Keratinocyte (primary cell): ENCODE results near the gene TRIM52. TPM values are rescaled to one million over a fixed set of nuclear protein-coding genes. Genes with fewer than 3 reads are reported as not detected.

Experiments
- DNase-seq: peaks from one replicate; pipeline ENCODE4 v3.0.0-alpha.2; 2011; ENCODE audit warnings: low read depth, missing footprints, low spot score
- FAIRE-seq: peaks from 2 replicates; lab custom pipeline; 2011; peaks lifted over from hg19 to GRCh38; lab: Jason Lieb, UNC
- H2AFZ ChIP-seq: 2 replicates; pipeline ENCODE4 v1.6.0; 2012; ENCODE audit warnings: low read length, control low read depth, inconsistent platforms; ENCODE audit not compliant: control insufficient read depth
- H3K27ac ChIP-seq: 2 replicates; pipeline ENCODE4 v1.5.1; 2011; ENCODE audit warnings: low read length; ENCODE audit not compliant: control insufficient read depth, insufficient read depth
- H3K27me3 ChIP-seq: 3 replicates; pipeline ENCODE4 v1.6.0; 2011; ENCODE audit warnings: low read length; ENCODE audit not compliant: control insufficient read depth, insufficient read depth; ENCODE audit errors: extremely low read depth
- H3K36me3 ChIP-seq, 2 experiments: 2 replicates in 1 of 2; 3 replicates in 1 of 2; pipeline ENCODE4 v1.5.1; 2011; ENCODE audit warnings: low read length in 2 of 2, mild to moderate bottlenecking in 1 of 2; ENCODE audit not compliant: control insufficient read depth in 2 of 2, insufficient read depth in 2 of 2; ENCODE audit errors: extremely low read depth in 1 of 2
- H3K4me1 ChIP-seq: 3 replicates; pipeline ENCODE4 v1.5.1; 2011; ENCODE audit warnings: low read length; ENCODE audit not compliant: control insufficient read depth, insufficient read depth; ENCODE audit errors: extremely low read depth
- H3K4me2 ChIP-seq: 3 replicates; pipeline ENCODE4 v1.6.0; 2011; ENCODE audit warnings: low read depth, low read length; ENCODE audit not compliant: control insufficient read depth, insufficient read depth; ENCODE audit errors: extremely low read depth
- H3K4me3 ChIP-seq, 3 experiments: fragments of 200-600 bp in 1 of 3; sonication (generic) in 1 of 3; 2 replicates in 2 of 3; 3 replicates in 1 of 3; pipeline ENCODE4 v1.5.1; 2011 to 2016; ENCODE audit warnings: low read length in 3 of 3, mild to moderate bottlenecking in 3 of 3, control low read depth in 2 of 3, inconsistent platforms in 1 of 3, low read depth in 1 of 3, mixed read lengths in 1 of 3, mixed run types in 1 of 3, moderate library complexity in 1 of 3; ENCODE audit not compliant: control insufficient read depth in 2 of 3, insufficient read depth in 2 of 3; ENCODE audit errors: extremely low read depth in 1 of 3
- H3K79me2 ChIP-seq: 2 replicates; pipeline ENCODE4 v1.6.0; 2012; ENCODE audit warnings: low read length; ENCODE audit not compliant: control insufficient read depth, insufficient read depth
- H3K9ac ChIP-seq: 3 replicates; pipeline ENCODE4 v1.6.0; 2011; ENCODE audit warnings: low read length; ENCODE audit not compliant: control insufficient read depth, insufficient read depth; ENCODE audit errors: extremely low read depth
- H3K9me1 ChIP-seq: 3 replicates; pipeline ENCODE4 v1.6.0; 2011; ENCODE audit warnings: low read length; ENCODE audit not compliant: control insufficient read depth, insufficient read depth; ENCODE audit errors: extremely low read depth
- H3K9me3 ChIP-seq: 2 replicates; pipeline ENCODE4 v1.5.1; 2012; ENCODE audit warnings: low read depth, low read length; ENCODE audit not compliant: control insufficient read depth
- H4K20me1 ChIP-seq: 3 replicates; pipeline ENCODE4 v1.6.0; 2011; ENCODE audit warnings: low read length; ENCODE audit not compliant: control insufficient read depth, insufficient read depth; ENCODE audit errors: extremely low read depth
- EZH2 ChIP-seq: IDR thresholded peaks from one replicate; pipeline ENCODE4 v1.6.1; 2012; ENCODE audit warnings: inconsistent platforms, mild to moderate bottlenecking, low read length, moderate library complexity
- dilution Hi-C: fragments of 300-500 bp; cut with MboI; formaldehyde crosslinking; loops from one replicate; pipeline ENCODE4 v1.7.0; 2020; ENCODE audit warnings: low sequenced_read_pairs; ENCODE audit not compliant: extremely low pct_ligation_motif_present
- polyA plus RNA-seq, 5 experiments: library from polyadenylated mRNA; depleted of rRNA in 3 of 5; stranded (reverse) in 3 of 5; stranded (forward) in 1 of 5; unstranded in 1 of 5; fragments of >200 nt; gene quantifications; 1 replicate in 1 of 5; 2 replicates in 3 of 5; 3 replicates in 1 of 5; pipeline versions ENCODE4 v1.2.1 to v1.2.3, GENCODE V29; 2011 to 2012; ENCODE audit warnings: missing spikeins in 2 of 5, low read depth in 1 of 5, low replicate concordance in 1 of 5
- TF ChIP-seq, protein P1 (sequence below), 3 experiments: IDR thresholded peaks in 1 of 3; conservative IDR thresholded peaks in 1 of 3; optimal IDR thresholded peaks in 1 of 3; 2 replicates in 2 of 3; 3 replicates in 1 of 3; pipeline versions ENCODE3 to v1.5.1; 2011; ENCODE audit warnings: low read length in 3 of 3, mild to moderate bottlenecking in 3 of 3, moderate library complexity in 2 of 3, control low read depth in 1 of 3, inconsistent platforms in 1 of 3; ENCODE audit not compliant: insufficient read depth in 2 of 3; ENCODE audit errors: extremely low read depth in 1 of 3

Gene TRIM52
- polyA plus RNA-seq, 1 donor (not counting 4 experiments of a cell fraction or from before 2014, with no cell fraction given), result 7.5 TPM

DNA sequence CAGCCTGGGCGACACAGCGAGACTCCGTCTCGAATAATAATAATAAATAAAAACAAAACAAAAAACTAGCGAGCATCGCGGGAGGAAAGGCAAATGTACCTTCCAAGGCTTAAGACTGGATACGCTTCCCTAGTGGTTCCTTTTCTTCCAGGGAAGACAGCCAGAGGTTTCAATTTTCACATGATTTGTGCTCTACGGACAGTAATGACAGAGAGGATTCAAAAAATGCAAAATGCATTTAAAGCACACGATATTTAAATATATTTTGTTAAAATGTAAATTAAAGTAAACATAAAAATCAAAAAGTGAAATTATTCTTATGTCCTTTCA, 42.2 kb downstream of the TRIM52 start:
- no peak overlapping the region for H3K9ac ChIP-seq
- H3K9me1 ChIP-seq, result no peaks in the 10 kb centered on the region
- TF ChIP-seq EZH2, result no peak
- TF ChIP-seq, protein P1, sequence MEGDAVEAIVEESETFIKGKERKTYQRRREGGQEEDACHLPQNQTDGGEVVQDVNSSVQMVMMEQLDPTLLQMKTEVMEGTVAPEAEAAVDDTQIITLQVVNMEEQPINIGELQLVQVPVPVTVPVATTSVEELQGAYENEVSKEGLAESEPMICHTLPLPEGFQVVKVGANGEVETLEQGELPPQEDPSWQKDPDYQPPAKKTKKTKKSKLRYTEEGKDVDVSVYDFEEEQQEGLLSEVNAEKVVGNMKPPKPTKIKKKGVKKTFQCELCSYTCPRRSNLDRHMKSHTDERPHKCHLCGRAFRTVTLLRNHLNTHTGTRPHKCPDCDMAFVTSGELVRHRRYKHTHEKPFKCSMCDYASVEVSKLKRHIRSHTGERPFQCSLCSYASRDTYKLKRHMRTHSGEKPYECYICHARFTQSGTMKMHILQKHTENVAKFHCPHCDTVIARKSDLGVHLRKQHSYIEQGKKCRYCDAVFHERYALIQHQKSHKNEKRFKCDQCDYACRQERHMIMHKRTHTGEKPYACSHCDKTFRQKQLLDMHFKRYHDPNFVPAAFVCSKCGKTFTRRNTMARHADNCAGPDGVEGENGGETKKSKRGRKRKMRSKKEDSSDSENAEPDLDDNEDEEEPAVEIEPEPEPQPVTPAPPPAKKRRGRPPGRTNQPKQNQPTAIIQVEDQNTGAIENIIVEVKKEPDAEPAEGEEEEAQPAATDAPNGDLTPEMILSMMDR (optimal IDR thresholded peaks at IDR 0.05 in 1 of 3, IDR thresholded peaks at IDR 0.05 in 1 of 3, conservative IDR thresholded peaks at IDR 0.05 in 1 of 3; ENCODE audit: extremely low read depth in 1 of 3, insufficient read depth in 2 of 3, low read length in 3 of 3), result no peak
- H3K4me2 ChIP-seq, result no peak overlapping the region
- H3K4me3 ChIP-seq, result peak overlapping the region; percentile 18 to 32 (median 19)
- H3K36me3 ChIP-seq, result no peaks in the 10 kb centered on the region
- no peaks in the 10 kb centered on the region for H3K9me3 ChIP-seq
- no peaks in the 10 kb centered on the region for H4K20me1 ChIP-seq
- no peak overlapping the region for H3K27ac ChIP-seq
- DNase-seq (no peak), FAIRE-seq (no peak)
- dilution Hi-C loops, result no loop called here
- H2AFZ ChIP-seq, result no peak overlapping the region
- peaks cover 10% of the 10 kb centered on the region for H3K4me1 ChIP-seq
- H3K79me2 ChIP-seq, result peaks cover under 1% of the 10 kb centered on the region
- H3K27me3 ChIP-seq, result no peaks in the 10 kb centered on the region

DNA sequence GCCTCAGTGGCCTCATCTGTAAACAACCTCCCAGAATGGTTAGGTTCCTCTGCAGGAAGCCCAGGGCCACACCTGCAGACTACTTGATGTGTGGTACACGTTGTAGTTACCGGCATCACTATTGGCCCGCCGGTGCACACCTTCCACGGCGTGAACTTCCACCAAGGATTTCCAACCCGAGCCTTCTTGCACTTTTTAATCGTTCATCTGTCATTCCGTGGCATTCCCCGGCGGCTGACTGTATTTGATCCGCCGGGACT, 43.2 kb downstream of the TRIM52 start:
- FAIRE-seq (no peak), DNase-seq (no peak)

More for the DNA sequence above, 43.2 kb downstream of the TRIM52 start:
- no peaks in the 10 kb centered on the region for H3K36me3 ChIP-seq
- H3K4me2 ChIP-seq, result peak overlapping the region; percentile 92
- no peaks in the 10 kb centered on the region for H3K79me2 ChIP-seq
- peak overlapping the region; percentile 90 for H2AFZ ChIP-seq
- H4K20me1 ChIP-seq, result no peaks in the 10 kb centered on the region
- no peak for TF ChIP-seq EZH2
- TF ChIP-seq, protein P1 (optimal IDR thresholded peaks at IDR 0.05 in 1 of 3, IDR thresholded peaks at IDR 0.05 in 1 of 3, conservative IDR thresholded peaks at IDR 0.05 in 1 of 3; ENCODE audit: extremely low read depth in 1 of 3, insufficient read depth in 2 of 3, low read length in 3 of 3), result no peak
- H3K4me1 ChIP-seq, result peaks cover 10% of the 10 kb centered on the region
- no peaks in the 10 kb centered on the region for H3K27me3 ChIP-seq
- no peaks in the 10 kb centered on the region for H3K9me1 ChIP-seq
- no peaks in the 10 kb centered on the region for H3K9me3 ChIP-seq
- H3K9ac ChIP-seq, result peak overlapping the region; percentile 52
- peak overlapping the region; percentile 36 for H3K27ac ChIP-seq
- peak overlapping the region; percentile 36 to 76 (median 57) for H3K4me3 ChIP-seq
- dilution Hi-C loops, result no loop called here
